Measurements from ENCODE around the gene GABRP. TPM values are rescaled to one million over a fixed set of nuclear protein-coding genes. Genes with fewer than 3 reads are reported as not detected.

Gene GABRP
- total RNA-seq, 1 experiment from 2014 or later = not detected

DNA sequence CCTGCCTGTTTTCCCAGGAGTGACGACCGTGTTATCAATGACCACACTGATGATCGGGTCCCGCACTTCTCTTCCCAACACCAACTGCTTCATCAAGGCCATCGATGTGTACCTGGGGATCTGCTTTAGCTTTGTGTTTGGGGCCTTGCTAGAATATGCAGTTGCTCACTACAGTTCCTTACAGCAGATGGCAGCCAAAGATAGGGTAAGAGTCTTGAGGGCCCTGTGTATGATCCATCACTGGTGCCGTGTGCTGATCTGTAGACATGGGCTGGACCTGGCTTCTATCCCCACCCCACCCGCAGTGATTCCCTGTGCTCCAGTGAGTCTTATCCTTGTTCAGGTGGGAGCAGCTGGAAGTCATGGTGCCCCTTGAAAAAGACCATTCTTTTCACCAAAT, 26.0 kb downstream of the GABRP start:
- CTCF ChIA-PET = interaction anchor here (0.6 kb wide), 4 partner anchors 60 to 535 kb away, joined by 3 to 5 read pairs (median 4); no protein-coding TSS in a partner anchor

DNA sequence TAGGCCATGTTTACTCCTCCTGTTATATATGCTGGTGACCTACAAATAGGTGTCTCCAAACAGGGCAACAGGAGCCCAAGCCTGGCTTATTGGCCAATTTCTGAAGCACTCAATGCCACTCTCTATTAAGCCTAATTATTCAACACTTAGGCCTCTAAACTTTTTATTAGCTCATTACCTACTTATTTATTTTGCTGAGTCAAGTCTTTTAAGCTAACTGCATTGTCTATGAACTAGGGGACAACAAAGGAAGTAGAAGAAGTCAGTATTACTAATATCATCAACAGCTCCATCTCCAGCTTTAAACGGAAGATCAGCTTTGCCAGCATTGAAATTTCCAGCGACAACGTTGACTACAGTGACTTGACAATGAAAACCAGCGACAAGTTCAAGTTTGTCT, 28.2 kb downstream of the GABRP start:
- no peak overlapping the region for H3K27ac ChIP-seq (ENCODE audit: low read length)
- no peak for ATAC-seq
- no peaks in the 10 kb centered on the region for H3K9me3 ChIP-seq (ENCODE audit: control insufficient read depth, insufficient read depth, low read depth, low read length)
- H3K4me1 ChIP-seq (ENCODE audit: control insufficient read depth, insufficient read depth, low read length) = no peaks in the 10 kb centered on the region
- H3K27me3 ChIP-seq (ENCODE audit: control insufficient read depth, insufficient read depth, low read length) = no peaks in the 10 kb centered on the region
- TF ChIP-seq POLR2AphosphoS5 (IDR thresholded peaks at IDR 0.05; ENCODE audit: low read depth, low read length) = no peak
- no peak for TF ChIP-seq SIN3A (IDR thresholded peaks at IDR 0.05; ENCODE audit: borderline replicate concordance, insufficient read depth, low read depth, low read length)
- no peak overlapping the region for H3K4me3 ChIP-seq (ENCODE audit: low read depth in 2 of 2, low read length in 2 of 2)
- BruUV-seq (replicated peaks) = no TSS peak
- intact Hi-C loops (cut with micrococcal nuclease; ENCODE audit: unreplicated experiment) = no loop called here
- in situ Hi-C loops (cut with HindIII; ENCODE audit: low pct_unique_long_range_greater_than_20kb, low sequenced_read_pairs) = no loop called here
- H3K36me3 ChIP-seq (ENCODE audit: control insufficient read depth, insufficient read depth, low read length) = no peaks in the 10 kb centered on the region
- DNase-seq (ENCODE audit: low read depth, low spot score) = no peak
- POLR2A ChIA-PET = no interaction called here
- CTCF ChIA-PET = no interaction called here

More for the DNA sequence above, 26.0 kb downstream of the GABRP start:
- H3K27ac ChIP-seq (ENCODE audit: low read length) = no peak overlapping the region
- no peaks in the 10 kb centered on the region for H3K9me3 ChIP-seq (ENCODE audit: control insufficient read depth, insufficient read depth, low read depth, low read length)
- in situ Hi-C loops (cut with HindIII; ENCODE audit: low pct_unique_long_range_greater_than_20kb, low sequenced_read_pairs) = no loop called here
- ATAC-seq (peak; percentile 91), DNase-seq (ENCODE audit: low read depth, low spot score) (no peak)
- no TSS peak for BruUV-seq (replicated peaks)
- no peaks in the 10 kb centered on the region for H3K27me3 ChIP-seq (ENCODE audit: control insufficient read depth, insufficient read depth, low read length)
- POLR2A ChIA-PET = no interaction called here
- H3K4me1 ChIP-seq (ENCODE audit: control insufficient read depth, insufficient read depth, low read length) = no peaks in the 10 kb centered on the region
- TF ChIP-seq, protein P1, sequence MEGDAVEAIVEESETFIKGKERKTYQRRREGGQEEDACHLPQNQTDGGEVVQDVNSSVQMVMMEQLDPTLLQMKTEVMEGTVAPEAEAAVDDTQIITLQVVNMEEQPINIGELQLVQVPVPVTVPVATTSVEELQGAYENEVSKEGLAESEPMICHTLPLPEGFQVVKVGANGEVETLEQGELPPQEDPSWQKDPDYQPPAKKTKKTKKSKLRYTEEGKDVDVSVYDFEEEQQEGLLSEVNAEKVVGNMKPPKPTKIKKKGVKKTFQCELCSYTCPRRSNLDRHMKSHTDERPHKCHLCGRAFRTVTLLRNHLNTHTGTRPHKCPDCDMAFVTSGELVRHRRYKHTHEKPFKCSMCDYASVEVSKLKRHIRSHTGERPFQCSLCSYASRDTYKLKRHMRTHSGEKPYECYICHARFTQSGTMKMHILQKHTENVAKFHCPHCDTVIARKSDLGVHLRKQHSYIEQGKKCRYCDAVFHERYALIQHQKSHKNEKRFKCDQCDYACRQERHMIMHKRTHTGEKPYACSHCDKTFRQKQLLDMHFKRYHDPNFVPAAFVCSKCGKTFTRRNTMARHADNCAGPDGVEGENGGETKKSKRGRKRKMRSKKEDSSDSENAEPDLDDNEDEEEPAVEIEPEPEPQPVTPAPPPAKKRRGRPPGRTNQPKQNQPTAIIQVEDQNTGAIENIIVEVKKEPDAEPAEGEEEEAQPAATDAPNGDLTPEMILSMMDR (IDR thresholded peaks at IDR 0.05) = peak; percentile 36; the same call in 1 of the 2 replicates
- no peak for TF ChIP-seq SIN3A (IDR thresholded peaks at IDR 0.05; ENCODE audit: borderline replicate concordance, insufficient read depth, low read depth, low read length)
- no peak overlapping the region for H3K4me3 ChIP-seq (ENCODE audit: low read depth in 2 of 2, low read length in 2 of 2)
- intact Hi-C loops (cut with micrococcal nuclease; ENCODE audit: unreplicated experiment) = loop anchor here (10.0 kb wide), 1 partner anchor 525 kb away; no protein-coding TSS in a partner anchor
- H3K36me3 ChIP-seq (ENCODE audit: control insufficient read depth, insufficient read depth, low read length) = no peaks in the 10 kb centered on the region

GRCh38 chr5:170813231-170813630, 29.7 kb downstream of the GABRP start:
- Histone ChIP-seq H3K27ac (ENCODE audit: low read length) (no peak overlapping the region), H3K36me3 (ENCODE audit: control insufficient read depth, insufficient read depth, low read length) (no peaks in the 10 kb centered on the region), H3K4me1 (ENCODE audit: control insufficient read depth, insufficient read depth, low read length) (no peaks in the 10 kb centered on the region), H3K27me3 (ENCODE audit: control insufficient read depth, insufficient read depth, low read length) (no peaks in the 10 kb centered on the region), H3K4me3 (ENCODE audit: low read depth in 2 of 2, low read length in 2 of 2) (no peak overlapping the region), H3K9me3 (ENCODE audit: control insufficient read depth, insufficient read depth, low read depth, low read length) (no peaks in the 10 kb centered on the region)
- ATAC-seq (no peak), DNase-seq (ENCODE audit: low read depth, low spot score) (no peak)
- in situ Hi-C loops (cut with HindIII; ENCODE audit: low pct_unique_long_range_greater_than_20kb, low sequenced_read_pairs) = no loop called here
- POLR2A ChIA-PET = no interaction called here
- CTCF ChIA-PET = no interaction called here
- BruUV-seq (replicated peaks) = no TSS peak
- intact Hi-C loops (cut with micrococcal nuclease; ENCODE audit: unreplicated experiment) = no loop called here
- no peak for TF ChIP-seq REST (IDR thresholded peaks at IDR 0.05; ENCODE audit: insufficient read depth in 1 of 2, low read depth in 2 of 2, low read length in 1 of 2)
- no peak for TF ChIP-seq SIN3A (IDR thresholded peaks at IDR 0.05; ENCODE audit: borderline replicate concordance, insufficient read depth, low read depth, low read length)
- TF ChIP-seq TCF7L2 (IDR thresholded peaks at IDR 0.05; ENCODE audit: low read depth, low read length) = no peak
- TF ChIP-seq, protein P1 (IDR thresholded peaks at IDR 0.05) = no peak
- no peak for TF ChIP-seq POLR2AphosphoS5 (IDR thresholded peaks at IDR 0.05; ENCODE audit: low read depth, low read length)

All from Panc1 (cell line).